KMS-11 (cell line): ENCODE data around the gene POLR3K.

Source experiments
- H2AFZ ChIP-seq: fragments of 200-600 bp; sonication (generic); 2 replicates; pipeline ENCODE4 v1.6.1; 2016; ENCODE audit warnings: antibody characterized with exemption, mixed run types, low read depth
- H3K27ac ChIP-seq: fragments of 200-600 bp; sonication (generic); 2 replicates; pipeline ENCODE4 v1.6.1; 2016; ENCODE audit warnings: mild to moderate bottlenecking, mixed run types
- H3K27me3 ChIP-seq: fragments of 200-600 bp; sonication (generic); 2 replicates; pipeline ENCODE4 v1.6.1; 2017; ENCODE audit warnings: mild to moderate bottlenecking, low read depth, mixed run types, moderate library complexity; ENCODE audit not compliant: insufficient read depth
- H3K36me3 ChIP-seq: fragments of 200-600 bp; sonication (generic); 2 replicates; pipeline ENCODE4 v1.6.1; 2017; ENCODE audit warnings: mild to moderate bottlenecking, mixed run types; ENCODE audit not compliant: insufficient read depth
- H3K4me1 ChIP-seq: fragments of 200-600 bp; sonication (generic); 2 replicates; pipeline ENCODE4 v1.6.1; 2016; ENCODE audit warnings: mild to moderate bottlenecking, low read depth, mixed run types; ENCODE audit not compliant: poor library complexity, severe bottlenecking
- H3K4me2 ChIP-seq: fragments of 200-600 bp; sonication (generic); 2 replicates; pipeline ENCODE4 v1.7.0; 2016; ENCODE audit warnings: mild to moderate bottlenecking, mixed run types
- H3K4me3 ChIP-seq: fragments of 200-600 bp; sonication (generic); IDR thresholded peaks from 2 replicates; pipeline ENCODE4 v1.6.1; 2017; ENCODE audit warnings: low read depth, low read length, mixed read lengths; ENCODE audit not compliant: insufficient read depth
- H3K79me2 ChIP-seq: fragments of 200-600 bp; sonication (generic); 2 replicates; pipeline ENCODE4 v1.6.1; 2016; ENCODE audit warnings: low read depth, mixed run types; ENCODE audit not compliant: insufficient read depth
- H3K9ac ChIP-seq: fragments of 200-600 bp; sonication (generic); 2 replicates; pipeline ENCODE4 v1.6.1; 2016; ENCODE audit warnings: mild to moderate bottlenecking, mixed run types
- H4K20me1 ChIP-seq: fragments of 200-600 bp; sonication (generic); 2 replicates; pipeline ENCODE4 v1.6.1; 2016; ENCODE audit warnings: mild to moderate bottlenecking, mixed run types; ENCODE audit not compliant: insufficient read depth
- TF ChIP-seq, protein P1 (sequence below): fragments of 200-600 bp; sonication (generic); conservative IDR thresholded peaks from 2 replicates; pipeline ENCODE4 v1.6.1; 2017; ENCODE audit warnings: low read depth, mild to moderate bottlenecking, antibody characterized with exemption, low read length, moderate library complexity, mixed read lengths

The POLR3K gene

DNA sequence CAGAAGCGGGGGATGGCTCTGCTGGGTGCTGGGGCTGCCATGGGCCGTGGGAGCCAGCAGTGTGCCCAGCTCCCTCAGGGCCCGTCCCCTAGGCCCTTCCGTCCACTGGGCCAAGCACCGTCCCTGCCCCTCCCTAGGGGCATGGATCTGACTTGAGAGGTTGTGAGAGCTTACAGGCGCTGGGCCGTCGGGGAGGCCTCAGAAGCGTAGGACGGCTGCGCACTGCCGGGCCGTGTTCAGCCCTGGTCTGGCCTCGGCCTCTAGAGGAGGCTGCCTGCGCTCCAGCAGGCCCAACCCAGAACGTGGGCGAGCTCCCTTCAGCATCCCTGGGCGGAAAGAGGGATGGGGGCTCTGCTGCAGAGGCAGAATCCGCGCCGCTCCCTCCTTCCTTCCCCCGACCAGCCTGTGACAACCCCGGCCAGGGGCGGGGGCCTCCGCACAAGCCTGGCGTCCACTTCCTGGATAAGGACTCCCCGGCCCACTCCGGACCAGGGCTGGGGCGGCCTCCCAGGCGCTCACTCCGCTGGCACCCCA is 23.9 kb upstream of the POLR3K start:
- Histone ChIP-seq H3K9ac (peak overlapping the region; percentile 83), H3K4me1 (peaks cover 36% of the 10 kb centered on the region), H4K20me1 (no peaks in the 10 kb centered on the region), H3K27ac (peak overlapping the region; percentile 36; the same call in 1 of the 2 replicates), H3K4me2 (peak overlapping the region; percentile 97), H3K4me3 (no peak overlapping the region), H3K27me3 (peaks cover 9% of the 10 kb centered on the region; the same call in 1 of the 2 replicates), H3K79me2 (no peaks in the 10 kb centered on the region), H3K36me3 (no peaks in the 10 kb centered on the region), H2AFZ (peak overlapping the region; percentile 83)
- TF ChIP-seq, protein P1, sequence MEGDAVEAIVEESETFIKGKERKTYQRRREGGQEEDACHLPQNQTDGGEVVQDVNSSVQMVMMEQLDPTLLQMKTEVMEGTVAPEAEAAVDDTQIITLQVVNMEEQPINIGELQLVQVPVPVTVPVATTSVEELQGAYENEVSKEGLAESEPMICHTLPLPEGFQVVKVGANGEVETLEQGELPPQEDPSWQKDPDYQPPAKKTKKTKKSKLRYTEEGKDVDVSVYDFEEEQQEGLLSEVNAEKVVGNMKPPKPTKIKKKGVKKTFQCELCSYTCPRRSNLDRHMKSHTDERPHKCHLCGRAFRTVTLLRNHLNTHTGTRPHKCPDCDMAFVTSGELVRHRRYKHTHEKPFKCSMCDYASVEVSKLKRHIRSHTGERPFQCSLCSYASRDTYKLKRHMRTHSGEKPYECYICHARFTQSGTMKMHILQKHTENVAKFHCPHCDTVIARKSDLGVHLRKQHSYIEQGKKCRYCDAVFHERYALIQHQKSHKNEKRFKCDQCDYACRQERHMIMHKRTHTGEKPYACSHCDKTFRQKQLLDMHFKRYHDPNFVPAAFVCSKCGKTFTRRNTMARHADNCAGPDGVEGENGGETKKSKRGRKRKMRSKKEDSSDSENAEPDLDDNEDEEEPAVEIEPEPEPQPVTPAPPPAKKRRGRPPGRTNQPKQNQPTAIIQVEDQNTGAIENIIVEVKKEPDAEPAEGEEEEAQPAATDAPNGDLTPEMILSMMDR, result no peak

DNA sequence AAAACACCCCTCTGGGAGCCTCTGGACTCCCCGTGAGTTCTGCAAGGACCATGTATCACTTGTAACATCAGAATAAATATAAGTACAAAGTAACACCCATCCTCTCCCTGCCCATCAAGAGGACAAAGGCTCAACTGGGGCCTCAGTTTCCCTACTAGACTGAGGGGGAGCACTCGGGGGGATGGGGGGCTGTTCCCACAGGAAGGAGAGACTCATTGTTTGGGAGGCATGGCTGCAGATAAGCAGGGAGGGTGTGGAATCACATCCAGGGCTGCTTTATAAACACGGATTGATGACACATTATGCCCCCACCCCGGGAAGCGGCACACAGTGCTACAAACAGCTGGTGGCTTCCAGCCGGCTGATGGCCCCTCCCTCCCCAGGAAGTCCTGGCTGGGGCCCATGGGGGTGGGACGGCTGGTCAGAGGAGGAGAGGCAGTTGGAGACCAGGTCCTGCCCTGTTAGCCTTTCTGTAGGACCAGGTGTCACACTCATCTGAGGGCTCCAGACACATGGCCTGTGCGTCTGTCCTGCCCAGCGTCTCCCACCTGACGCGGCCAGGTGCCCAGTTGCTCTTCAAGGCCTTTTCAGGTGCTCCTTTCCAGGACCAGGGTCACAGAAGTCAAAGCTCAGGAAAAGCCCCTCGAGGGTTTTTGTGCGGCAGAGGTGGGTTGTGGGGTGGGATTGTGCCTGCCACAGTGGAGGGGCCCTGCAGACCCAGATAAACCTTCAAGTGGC is 23.3 kb upstream of the POLR3K start:
- Histone ChIP-seq H2AFZ (no peak overlapping the region; the same call in 1 of the 2 replicates), H3K27ac (no peak overlapping the region), H3K4me3 (no peak overlapping the region), H4K20me1 (no peaks in the 10 kb centered on the region), H3K4me2 (peak overlapping the region; percentile 97), H3K9ac (peak overlapping the region; percentile 83; the same call in 1 of the 2 replicates), H3K27me3 (peaks cover 13% of the 10 kb centered on the region), H3K79me2 (no peaks in the 10 kb centered on the region), H3K4me1 (peaks cover 39% of the 10 kb centered on the region), H3K36me3 (no peaks in the 10 kb centered on the region)
- TF ChIP-seq, protein P1, result no peak

DNA sequence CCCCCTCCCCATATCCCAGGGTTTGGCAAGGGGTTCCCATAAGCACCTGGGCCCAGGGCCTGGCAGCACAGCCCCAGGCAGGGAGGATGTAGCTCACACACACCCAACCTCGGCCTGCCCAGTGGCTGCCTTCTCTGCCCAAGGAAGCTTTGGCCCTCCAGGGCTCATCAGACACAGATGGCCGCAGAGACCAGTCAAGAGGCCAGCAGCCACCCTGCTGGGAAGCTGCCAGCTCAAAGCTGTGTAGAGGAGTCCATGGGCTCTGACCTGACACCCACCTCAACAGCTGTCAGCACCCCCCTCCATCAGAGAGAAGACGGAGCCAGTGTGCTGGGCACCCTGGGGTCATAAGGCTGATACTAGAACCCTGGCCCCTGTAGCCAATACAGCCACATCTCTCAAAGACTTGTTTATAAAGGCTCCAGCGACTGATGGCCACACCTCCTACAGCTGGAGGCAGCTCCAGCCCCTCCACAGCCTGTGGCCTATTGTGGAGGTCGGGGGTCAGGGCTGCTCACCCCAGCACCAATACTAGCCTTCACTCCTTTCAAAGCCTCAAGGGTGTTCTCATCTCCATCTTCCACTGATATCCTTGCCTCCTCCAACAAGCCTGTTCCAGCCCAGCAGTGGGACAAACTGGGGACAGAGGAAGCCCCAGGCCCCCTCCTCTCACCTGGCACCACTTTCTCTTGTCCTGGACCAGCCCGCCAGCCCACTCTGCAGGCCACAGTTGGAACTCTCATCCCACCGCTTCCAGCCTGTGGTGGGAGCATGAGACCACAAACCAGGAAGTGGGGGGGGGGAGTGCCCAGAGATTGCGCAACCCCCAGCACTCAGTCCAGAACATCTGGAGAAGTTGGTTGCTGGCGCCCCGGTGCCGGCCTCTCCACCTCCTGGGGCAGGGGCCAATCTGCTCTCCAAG is 22.4 kb upstream of the POLR3K start:
- Histone ChIP-seq H2AFZ (no peak overlapping the region), H4K20me1 (no peaks in the 10 kb centered on the region), H3K4me2 (peak overlapping the region; percentile 97), H3K27me3 (peaks cover 19% of the 10 kb centered on the region), H3K4me3 (no peak overlapping the region), H3K36me3 (no peaks in the 10 kb centered on the region), H3K9ac (no peak overlapping the region), H3K4me1 (peaks cover 39% of the 10 kb centered on the region), H3K79me2 (no peaks in the 10 kb centered on the region), H3K27ac (no peak overlapping the region)
- TF ChIP-seq, protein P1, result no peak

DNA sequence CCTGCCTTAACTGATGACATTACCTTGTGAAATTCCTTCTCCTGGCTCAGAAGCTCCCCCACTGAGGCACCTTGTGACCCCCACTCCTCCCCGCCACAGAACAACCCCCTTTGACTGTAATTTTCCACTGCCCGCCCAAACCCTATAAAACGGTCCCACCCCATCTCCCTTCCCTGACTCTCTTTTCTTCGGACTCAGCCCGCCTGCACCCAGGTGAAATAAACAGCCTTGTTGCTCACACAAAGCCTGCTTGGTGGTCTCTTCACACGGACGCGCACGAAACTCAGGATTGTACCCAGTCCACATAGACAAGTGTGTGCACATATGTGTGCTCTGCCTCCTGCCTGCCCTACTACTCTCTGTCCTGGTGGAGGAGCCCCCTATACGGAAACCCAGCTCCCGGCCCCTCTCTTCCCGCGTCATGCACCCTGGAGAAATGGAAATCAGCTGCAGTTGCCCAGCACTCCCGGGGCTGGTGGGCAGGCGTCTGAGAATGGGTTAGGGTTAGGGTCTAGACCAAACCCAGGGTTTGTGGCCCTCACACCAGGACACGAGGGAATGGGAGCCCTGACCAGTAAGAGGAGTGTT is 21.4 kb upstream of the POLR3K start:
- Histone ChIP-seq H3K4me1 (peaks cover 39% of the 10 kb centered on the region), H4K20me1 (no peaks in the 10 kb centered on the region), H3K4me2 (no peak overlapping the region), H2AFZ (no peak overlapping the region), H3K79me2 (no peaks in the 10 kb centered on the region), H3K9ac (no peak overlapping the region), H3K4me3 (no peak overlapping the region), H3K27me3 (peaks cover 20% of the 10 kb centered on the region), H3K27ac (no peak overlapping the region), H3K36me3 (no peaks in the 10 kb centered on the region)
- TF ChIP-seq, protein P1, result no peak
